Stomach (tissue), 4 donors: Measurements from ENCODE around the gene GATA3.

Source experiments
- CTCF ChIP-seq, 7 experiments: fragments of 450-650 bp in 4 of 7; fragments of 200-600 bp in 3 of 7; sonication (generic) in 3 of 7; IDR thresholded peaks; one replicate each; pipeline ENCODE4 v1.5.1; 2016 to 2019; ENCODE audit warnings: antibody characterized with exemption in 7 of 7, control low read depth in 2 of 7, mild to moderate bottlenecking in 1 of 7
- EP300 ChIP-seq: sonication (generic); formaldehyde crosslinking; IDR thresholded peaks from one replicate; pipeline ENCODE4 v1.6.1; 2017; ENCODE audit warnings: antibody characterized with exemption
- POLR2A ChIP-seq, 4 donors: fragments of 450-650 bp; IDR thresholded peaks; one replicate each; pipeline ENCODE4 v1.6.1; 2016; ENCODE audit warnings: antibody characterized with exemption in 4 of 4, control low read depth in 2 of 4, mild to moderate bottlenecking in 1 of 4, moderate library complexity in 1 of 4
- POLR2AphosphoS5 ChIP-seq, 3 donors: sonication (generic); formaldehyde crosslinking; IDR thresholded peaks; one replicate each; pipeline ENCODE4 v1.6.1; 2016; ENCODE audit warnings: antibody characterized with exemption in 3 of 3

GRCh38 chr10:8104721-8105120, 50.2 kb downstream of the GATA3 start:
- TF ChIP-seq POLR2AphosphoS5 (IDR thresholded peaks at IDR 0.05) (no peak), POLR2A (IDR thresholded peaks at IDR 0.05) (no peak), CTCF (IDR thresholded peaks at IDR 0.05) (no peak), EP300 (no peak)
